ENCODE data around the gene PIK3R3.
A peak's percentile ranks its signal among the peaks of the same experiment; 100 is the strongest.

The PIK3R3 gene

DNA sequence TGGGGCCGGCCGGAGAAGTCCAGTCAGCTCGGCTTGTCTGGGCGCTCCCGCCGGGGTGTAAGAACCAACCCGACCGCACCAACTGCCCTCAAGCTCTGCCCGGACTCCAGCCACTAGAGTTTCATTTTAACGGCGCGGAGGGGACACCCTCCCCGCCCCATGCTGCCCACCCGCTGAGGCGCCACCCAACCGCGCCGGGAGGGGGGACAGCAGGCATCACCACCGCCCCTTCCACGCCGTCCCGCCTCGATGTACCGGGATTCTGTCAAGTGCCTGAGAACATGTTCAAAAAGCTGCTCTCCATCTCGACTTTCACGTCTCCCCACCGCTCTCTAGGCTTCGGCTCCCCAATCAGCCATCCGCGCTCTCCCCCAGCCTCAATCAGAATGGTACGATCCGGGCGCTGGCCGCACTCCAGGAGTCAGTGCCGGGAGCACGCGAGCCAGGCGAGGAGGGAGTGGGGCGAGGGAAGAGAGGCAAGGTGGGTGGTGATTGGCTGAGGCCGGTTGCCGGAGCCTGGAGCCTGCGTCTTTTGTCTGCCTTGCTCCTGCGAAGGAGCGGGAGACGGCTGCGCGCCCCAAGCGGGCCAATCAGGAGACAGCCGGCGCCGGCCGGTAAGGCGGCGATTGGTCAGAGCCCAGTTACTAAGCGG is at the start of gene PIK3R3:
PIK3R3 (minus strand) TSS at position 101 of the 652 bp plus-strand sequence. CDS start 677 bp downstream, outside the sequence.
- peak; percentile 98 for DNase-seq (ENCODE audit: low read depth)
- H3K4me3 ChIP-seq (ENCODE audit: low read depth, low read length) = peak within 1 kb of the TSS; percentile 84

DNA sequence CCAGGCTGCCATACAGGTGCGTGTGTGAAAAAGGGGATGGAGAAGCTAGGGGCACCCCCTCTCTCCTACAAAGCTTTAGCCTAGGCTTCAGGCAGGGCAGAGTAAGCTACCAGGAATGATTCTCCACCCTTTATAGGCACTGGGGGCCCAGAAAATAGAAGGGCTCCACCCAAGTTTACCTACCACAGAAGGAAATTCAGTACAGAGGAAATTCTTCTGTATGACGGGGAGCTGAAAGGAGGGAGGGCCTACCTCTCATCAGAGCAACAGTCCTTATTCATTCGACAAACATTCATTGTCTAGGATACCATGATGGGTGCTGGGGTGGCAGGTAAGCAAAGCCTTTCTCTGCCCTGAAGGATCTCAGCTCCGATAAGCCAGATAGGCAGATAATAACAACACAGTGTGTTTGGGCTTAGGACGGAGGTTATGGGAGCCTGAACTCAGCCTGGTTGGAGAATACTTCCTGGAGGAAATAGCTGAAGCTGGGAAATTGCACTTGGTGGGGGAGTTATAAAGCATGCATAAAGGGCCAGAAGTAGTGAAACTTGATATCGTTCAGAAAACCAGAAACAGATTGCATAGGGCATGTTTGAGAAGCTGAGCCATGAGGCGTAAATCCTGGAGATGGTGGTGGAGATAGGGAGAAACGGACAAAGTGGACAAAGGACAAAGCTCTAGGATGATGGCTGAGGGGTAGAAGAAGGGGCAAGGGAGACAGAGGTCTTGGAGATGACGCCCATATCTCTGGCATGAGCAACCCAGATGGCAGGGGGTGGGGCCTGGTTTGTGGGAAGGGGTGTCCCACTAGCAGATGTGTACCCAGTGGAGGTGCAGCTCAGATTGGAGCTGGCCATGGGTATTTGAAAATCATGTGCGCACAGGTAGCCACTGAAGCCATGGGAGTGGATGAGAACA is 49.2 kb upstream of the PIK3R3 start:
- DNase-seq (ENCODE audit: low read depth) = no peak
- H3K4me3 ChIP-seq (ENCODE audit: low read depth, low read length) = no peak overlapping the region

DNA sequence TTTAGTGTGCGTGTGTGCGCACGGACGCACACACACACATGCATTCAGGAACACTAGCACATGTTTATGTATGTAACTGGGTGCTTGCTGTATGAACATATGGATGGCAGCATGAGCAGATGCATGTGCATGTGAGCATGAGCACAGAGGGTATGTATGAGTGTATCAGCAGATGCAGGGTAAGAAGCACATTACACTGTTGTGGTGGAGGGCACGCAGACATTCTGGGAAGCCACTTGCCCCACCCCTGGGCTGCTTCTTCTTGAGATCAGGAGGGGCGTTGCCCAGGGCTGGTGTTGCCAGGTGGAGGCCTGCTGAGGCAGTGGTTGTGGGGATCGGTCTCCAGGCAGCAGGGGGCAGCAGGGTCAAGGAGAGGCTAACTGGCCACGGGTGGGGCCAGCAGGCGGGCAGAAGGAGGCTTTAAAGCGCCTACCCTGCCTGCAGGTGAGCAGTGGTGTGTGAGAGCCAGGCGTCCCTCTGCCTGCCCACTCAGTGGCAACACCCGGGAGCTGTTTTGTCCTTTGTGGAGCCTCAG is 47.7 kb upstream of the PIK3R3 start:
- no peak overlapping the region for H3K4me3 ChIP-seq (ENCODE audit: low read depth, low read length)
- no peak for DNase-seq (ENCODE audit: low read depth)

DNA sequence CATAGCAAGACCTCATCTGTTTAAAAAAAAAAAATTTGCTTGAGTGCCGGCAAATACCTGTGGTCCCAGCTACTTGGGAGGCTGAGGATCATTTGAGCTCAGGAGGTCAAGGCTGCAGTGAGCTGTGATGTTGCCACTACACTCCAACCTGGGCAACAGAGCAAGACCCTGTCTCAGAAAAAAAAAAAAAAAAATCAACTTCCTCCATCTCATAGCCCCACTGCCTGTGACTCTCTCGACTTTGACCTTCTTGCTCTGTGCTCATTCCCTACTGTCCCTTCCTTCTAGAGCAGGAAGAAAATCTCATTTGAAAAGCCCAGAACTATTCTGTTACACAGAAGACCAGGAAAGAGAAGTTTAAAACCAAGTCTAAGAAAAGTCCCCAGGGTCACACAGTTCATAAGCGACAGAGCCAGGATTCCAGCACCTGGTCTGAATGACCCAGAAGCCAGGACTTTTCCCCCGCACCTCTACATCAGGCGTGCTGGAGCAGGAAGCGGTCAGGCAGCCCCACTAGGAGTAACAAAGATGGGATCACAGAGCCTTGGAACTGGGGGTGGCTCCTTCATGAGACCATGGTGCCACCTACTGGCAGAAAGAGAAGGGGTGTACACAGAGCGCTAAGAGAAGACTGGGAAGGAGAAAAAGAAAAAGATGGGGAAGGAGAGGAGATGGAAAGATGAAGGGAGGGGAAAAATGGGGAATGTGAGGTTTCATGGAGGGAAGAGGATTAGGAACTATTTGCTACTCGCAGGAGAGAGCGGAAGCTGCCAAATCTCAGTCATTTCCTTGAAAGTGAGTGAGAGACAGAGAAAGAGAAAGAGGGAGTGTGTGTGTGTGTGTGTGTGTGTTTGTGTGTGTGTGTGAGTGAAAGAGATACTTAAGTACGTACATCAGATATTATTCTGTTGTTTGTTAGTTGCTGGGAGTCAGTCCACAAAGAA is 47.0 kb upstream of the PIK3R3 start:
- no peak overlapping the region for H3K4me3 ChIP-seq (ENCODE audit: low read depth, low read length)
- DNase-seq (ENCODE audit: low read depth) = peak; percentile 64

DNA sequence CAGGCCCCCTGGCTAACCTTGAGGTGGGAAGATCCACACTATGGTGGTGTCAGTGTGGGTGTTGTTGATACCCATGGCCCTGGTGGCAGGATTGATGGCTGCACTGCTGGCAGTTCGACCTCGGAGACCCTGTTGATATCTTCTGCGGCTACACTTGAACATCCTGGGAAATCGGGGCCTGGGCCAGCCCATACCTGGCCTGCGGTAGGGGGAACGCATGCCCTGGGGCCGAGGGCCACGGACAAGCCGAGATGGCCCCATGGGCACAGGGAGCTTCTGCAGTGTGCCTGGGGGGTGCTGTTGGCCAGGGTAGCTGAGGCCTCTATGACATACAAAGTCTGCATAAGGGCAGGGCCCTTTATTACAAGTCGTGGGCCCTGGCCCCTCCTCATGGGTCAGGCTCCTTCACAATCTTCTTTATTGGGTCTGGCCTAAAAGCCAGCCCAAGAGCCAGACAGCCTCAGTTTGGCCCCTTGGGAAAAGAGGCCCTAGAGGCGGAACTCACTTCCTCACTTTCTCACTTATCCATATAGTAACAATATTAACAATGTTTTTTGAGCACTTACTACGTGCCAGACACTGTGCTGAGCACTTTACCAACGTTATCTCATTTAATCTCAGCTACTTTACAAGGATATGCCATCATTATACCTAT is 43.9 kb upstream of the PIK3R3 start, which contains the start of gene P3R3URF:
P3R3URF (minus strand) TSS at position 278 of the 655 bp plus-strand sequence; CDS start at position 261, 17 bp downstream.
- DNase-seq (ENCODE audit: low read depth) = no peak
- no peak within 1 kb of the TSS for H3K4me3 ChIP-seq (ENCODE audit: low read depth, low read length)

- H3K4me3 ChIP-seq (ENCODE audit: low read depth, low read length) = no peak overlapping the region
- no peak for DNase-seq (ENCODE audit: low read depth)
Measured at GRCh38 chr1:46175243-46175642, 42.8 kb upstream of the PIK3R3 start.

DNA sequence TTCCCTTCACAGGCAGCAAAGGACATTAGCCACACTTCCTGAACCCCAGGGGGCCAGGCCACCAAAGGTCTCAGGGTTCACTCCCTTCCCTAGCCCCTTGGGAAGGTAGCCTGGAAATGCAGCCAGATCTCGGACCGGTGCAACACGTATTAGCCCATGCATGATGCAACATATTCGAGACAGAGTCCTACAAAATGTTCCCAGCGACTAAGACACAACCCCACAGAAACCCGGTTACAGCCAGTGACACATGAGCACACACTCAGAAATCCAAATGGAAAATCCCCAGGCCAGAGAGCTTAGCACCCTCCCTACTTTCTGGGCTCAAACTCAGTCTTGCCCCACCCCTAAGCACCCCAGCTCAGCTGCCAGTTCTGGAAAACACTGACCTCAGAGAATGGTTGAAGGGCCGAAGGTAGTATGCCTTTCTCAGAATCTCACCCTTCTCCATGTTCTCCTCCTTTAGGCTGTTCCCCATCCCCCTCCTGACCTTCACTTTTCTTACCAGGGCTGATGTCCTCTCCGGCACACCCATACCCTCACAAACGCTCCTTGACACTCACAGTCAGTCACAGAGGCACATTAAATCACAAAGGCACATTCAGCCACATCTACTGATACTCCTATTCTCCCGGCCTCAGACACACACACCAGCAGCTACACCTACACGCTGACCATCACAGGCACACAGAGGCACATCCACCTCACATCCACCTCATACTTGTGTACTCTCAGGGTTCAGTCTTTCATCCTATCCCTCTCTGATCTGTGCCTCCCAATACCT is 42.2 kb upstream of the PIK3R3 start, which contains the start of gene TSPAN1:
TSPAN1 (plus strand) TSS at position 640 of the 784 bp plus-strand sequence. CDS start 6,021 bp downstream, outside the sequence.
- DNase-seq (ENCODE audit: low read depth) = peak; percentile 48
- no peak within 1 kb of the TSS for H3K4me3 ChIP-seq (ENCODE audit: low read depth, low read length)

- peak; percentile 43 for DNase-seq (ENCODE audit: low read depth)
- no peak overlapping the region for H3K4me3 ChIP-seq (ENCODE audit: low read depth, low read length)
Measured at GRCh38 chr1:46173361-46173856, 41.0 kb upstream of the PIK3R3 start.

DNA sequence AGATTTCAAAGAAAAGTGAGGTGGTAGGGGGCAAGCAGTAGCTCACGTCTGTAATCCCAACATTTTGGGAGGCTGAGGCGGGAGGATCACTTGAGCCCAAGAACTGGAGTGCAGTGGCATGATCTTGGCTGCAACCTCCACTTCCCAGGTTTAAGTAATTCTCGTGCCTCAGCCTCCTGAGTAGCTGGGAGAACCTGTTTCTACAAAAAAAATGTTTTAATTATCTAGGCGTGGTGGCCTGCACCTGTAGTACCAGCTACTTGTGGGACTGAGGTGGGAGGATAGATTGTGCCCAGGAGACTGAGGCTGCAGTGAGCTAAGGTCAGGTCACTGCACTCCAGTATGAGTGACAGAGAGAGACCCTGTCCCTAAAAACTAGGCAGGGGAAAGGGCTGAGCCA is 39.9 kb upstream of the PIK3R3 start:
- no peak for DNase-seq (ENCODE audit: low read depth)
- no peak overlapping the region for H3K4me3 ChIP-seq (ENCODE audit: low read depth, low read length)

DNA sequence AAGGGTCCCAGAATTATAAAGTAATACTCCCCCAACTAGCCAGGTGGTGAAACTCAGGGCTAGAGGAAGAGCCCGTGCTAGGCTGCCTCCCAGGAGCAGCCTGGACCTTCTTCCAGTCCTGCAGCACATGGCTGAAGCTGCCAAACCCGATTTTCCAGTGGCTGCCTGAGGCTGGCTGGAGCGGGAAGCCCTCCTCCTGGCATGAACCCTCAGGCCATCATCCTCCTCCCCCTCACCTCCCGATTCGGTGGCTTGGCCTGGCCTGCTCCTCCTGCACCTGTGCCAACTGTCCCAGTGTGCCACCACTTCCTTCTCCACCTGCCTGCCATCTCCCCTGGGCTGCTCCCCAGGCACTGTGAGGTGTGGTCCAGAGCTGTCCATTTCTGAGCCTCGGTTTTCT is 39.4 kb upstream of the PIK3R3 start:
- DNase-seq (ENCODE audit: low read depth) = no peak
- H3K4me3 ChIP-seq (ENCODE audit: low read depth, low read length) = no peak overlapping the region

DNA sequence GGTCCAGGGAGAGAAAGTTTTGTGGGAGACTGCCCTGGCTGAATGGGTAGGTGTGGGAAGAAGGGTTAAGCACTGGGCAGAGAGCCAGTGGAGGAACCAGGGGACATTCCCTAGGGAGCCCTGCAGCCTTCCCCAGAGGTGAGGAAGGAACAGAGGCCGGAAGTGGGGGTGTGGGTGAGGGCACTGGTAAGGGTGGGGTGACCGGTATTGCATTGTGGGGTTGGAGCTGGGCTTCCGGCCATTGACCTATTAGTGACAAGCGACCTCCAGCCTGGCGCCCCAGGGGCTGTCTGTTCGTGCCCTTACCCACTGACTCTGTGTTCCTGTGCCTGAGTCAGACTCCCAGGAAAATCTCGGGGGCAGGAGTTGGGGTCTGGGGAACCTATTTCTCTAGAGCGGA is 38.9 kb upstream of the PIK3R3 start:
- no peak for DNase-seq (ENCODE audit: low read depth)
- H3K4me3 ChIP-seq (ENCODE audit: low read depth, low read length) = no peak overlapping the region

GRCh38 chr1:46169811-46170454 is 37.5 kb upstream of the PIK3R3 start:
- no peak for DNase-seq (ENCODE audit: low read depth)

DNA sequence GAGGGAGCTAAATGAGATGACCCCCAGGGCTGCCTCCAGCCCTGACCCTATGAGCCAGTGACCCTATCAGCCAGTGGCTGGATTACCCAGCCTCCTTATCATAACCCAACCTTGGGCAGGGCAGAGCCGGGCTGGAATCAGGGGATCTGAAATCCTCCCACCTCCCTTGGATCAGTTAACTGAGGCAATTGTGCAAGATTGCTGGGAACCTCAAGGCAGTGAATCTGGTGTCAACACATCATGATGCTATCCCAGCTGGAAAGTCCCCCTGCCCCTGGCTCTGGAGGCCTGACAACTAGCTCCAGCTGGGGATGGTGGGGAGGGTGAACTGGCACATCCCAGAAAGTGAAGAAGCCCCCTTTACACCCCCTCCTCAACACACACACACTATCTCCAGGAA is 36.0 kb upstream of the PIK3R3 start:
- no peak for DNase-seq (ENCODE audit: low read depth)
- no peak overlapping the region for H3K4me3 ChIP-seq (ENCODE audit: low read depth, low read length)

More at GRCh38 chr1:46169811-46170454, 37.5 kb upstream of the PIK3R3 start:
- no peak overlapping the region for H3K4me3 ChIP-seq (ENCODE audit: low read depth, low read length)

GRCh38 chr1:46166521-46167462 is 34.4 kb upstream of the PIK3R3 start:
- peak overlapping the region; percentile 43 for H3K4me3 ChIP-seq (ENCODE audit: low read depth, low read length)
- no peak for DNase-seq (ENCODE audit: low read depth)

GRCh38 chr1:46160212-46160611 is 27.8 kb upstream of the PIK3R3 start:
- no peak for DNase-seq (ENCODE audit: low read depth)
- no peak overlapping the region for H3K4me3 ChIP-seq (ENCODE audit: low read depth, low read length)

DNA sequence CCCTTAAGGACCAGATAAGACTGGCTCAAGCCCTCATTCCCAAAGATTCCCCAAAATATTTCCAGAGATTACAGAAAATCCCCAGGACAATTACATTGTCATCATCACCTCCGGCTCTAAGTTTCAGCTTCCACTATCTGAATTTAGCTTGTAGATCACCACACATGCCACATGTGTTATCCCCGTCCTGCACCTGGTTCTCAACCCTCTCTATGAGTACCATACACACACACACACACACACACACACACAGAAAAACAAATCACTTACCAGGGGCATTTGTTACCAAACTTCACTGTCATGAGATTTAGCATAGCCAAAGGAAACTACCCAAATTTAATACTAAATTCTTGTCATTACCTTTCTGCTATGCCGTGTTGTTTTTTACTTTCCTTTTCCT is 27.1 kb upstream of the PIK3R3 start:
- DNase-seq (ENCODE audit: low read depth) = no peak
- H3K4me3 ChIP-seq (ENCODE audit: low read depth, low read length) = no peak overlapping the region

All from skeletal muscle cell (primary cell).